ENCODE data around the gene NARF. TPM values are rescaled to one million over a fixed set of nuclear protein-coding genes. Genes with fewer than 3 reads are reported as not detected.
A peak's percentile ranks its signal among the peaks of the same experiment; 100 is the strongest.

NARF gene
- total RNA-seq, 3 donors from 2014 or later = 31.9 to 59.5 (median 44.9) TPM

DNA sequence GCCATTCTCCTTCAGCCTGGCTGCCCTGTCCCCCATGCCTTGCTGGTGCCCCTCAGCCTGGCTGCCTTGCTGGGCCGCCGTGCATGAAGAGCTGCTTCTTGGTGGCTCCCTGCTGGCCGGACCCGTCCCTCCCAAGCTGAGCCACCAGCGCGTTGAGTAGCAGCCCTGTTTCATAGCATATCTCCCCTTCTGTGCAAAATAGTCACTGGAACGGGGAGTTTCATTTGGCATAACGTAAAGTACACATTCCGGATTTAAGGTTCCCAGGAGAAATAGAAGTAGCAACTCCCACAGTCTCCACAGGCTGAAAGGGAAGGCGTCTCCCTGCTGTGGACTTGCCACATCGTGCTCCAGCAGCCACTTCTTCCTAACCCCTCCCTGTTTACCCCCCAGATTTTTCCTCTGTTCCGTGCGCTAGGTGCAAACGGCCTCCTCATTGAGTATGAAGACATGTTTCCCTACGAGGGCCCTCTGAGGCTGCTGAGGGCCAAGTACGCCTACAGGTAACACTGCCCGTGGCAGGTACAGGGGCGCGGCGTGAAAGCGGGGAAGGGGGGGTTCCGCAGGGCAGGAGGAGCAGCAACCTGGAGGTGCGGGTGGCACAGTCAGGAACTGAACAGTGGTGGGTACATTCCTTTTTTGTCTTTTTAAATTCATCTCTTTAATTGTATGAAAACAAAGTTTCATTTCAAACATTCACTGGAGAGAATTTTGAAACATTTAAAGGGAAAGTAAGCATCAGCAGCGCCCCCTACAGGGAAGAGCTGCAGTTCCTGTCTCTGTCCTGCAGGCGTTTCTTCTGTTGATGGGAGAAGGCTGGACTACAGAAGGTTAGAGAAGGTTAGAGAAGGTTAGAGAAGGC is 34.3 kb upstream of the NARF start:
- DNase-seq (ENCODE audit: low spot score in 2 of 2) = no peak
- intact Hi-C loops (cut with DNase I; ENCODE audit: low total_unique reads) = no loop called here
- H3K27me3 ChIP-seq = no peaks in the 10 kb centered on the region
- no peak overlapping the region for H3K27ac ChIP-seq
- H3K4me1 ChIP-seq = peaks cover 0 to 4% of the 10 kb centered on the region in 2 donors
- H3K36me3 ChIP-seq = no peaks in the 10 kb centered on the region
- TF ChIP-seq POLR2AphosphoS5 (IDR thresholded peaks at IDR 0.05) = no peak
- TF ChIP-seq, protein P1, sequence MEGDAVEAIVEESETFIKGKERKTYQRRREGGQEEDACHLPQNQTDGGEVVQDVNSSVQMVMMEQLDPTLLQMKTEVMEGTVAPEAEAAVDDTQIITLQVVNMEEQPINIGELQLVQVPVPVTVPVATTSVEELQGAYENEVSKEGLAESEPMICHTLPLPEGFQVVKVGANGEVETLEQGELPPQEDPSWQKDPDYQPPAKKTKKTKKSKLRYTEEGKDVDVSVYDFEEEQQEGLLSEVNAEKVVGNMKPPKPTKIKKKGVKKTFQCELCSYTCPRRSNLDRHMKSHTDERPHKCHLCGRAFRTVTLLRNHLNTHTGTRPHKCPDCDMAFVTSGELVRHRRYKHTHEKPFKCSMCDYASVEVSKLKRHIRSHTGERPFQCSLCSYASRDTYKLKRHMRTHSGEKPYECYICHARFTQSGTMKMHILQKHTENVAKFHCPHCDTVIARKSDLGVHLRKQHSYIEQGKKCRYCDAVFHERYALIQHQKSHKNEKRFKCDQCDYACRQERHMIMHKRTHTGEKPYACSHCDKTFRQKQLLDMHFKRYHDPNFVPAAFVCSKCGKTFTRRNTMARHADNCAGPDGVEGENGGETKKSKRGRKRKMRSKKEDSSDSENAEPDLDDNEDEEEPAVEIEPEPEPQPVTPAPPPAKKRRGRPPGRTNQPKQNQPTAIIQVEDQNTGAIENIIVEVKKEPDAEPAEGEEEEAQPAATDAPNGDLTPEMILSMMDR (IDR thresholded peaks at IDR 0.05) = peak in 2 of 3 donors; percentile 48 to 58
- H3K9me3 ChIP-seq = peaks cover 6 to 8% of the 10 kb centered on the region in 2 donors
- H3K4me3 ChIP-seq = peak overlapping the region; percentile 15 to 30 (median 28)

DNA sequence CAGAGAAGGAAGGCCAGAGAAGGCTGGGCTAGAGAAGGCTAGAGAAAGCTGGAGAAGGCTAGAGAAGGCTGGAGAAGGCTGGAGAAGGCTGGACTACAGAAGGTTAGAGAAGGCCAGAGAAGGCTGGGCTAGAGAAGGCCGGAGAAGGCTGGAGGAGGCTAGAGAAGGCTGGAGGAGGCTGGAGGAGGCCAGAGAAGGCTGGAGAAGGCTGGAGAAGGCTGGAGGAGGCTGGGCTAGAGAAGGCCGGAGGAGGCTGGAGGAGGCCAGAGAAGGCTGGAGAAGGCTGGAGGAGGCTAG is 33.7 kb upstream of the NARF start:
- TF ChIP-seq POLR2A (IDR thresholded peaks at IDR 0.05) (no peak), POLR2AphosphoS5 (IDR thresholded peaks at IDR 0.05) (no peak)
- TF ChIP-seq, protein P1 (IDR thresholded peaks at IDR 0.05) = no peak
- peaks cover 6 to 8% of the 10 kb centered on the region in 2 donors for H3K9me3 ChIP-seq
- no peak overlapping the region for H3K27ac ChIP-seq
- no peaks in the 10 kb centered on the region for H3K4me1 ChIP-seq
- intact Hi-C loops (cut with DNase I; ENCODE audit: low total_unique reads) = no loop called here
- H3K27me3 ChIP-seq = no peaks in the 10 kb centered on the region
- no peaks in the 10 kb centered on the region for H3K36me3 ChIP-seq
- peak overlapping the region in 1 of 3 donors; percentile 30 for H3K4me3 ChIP-seq
- no peak for DNase-seq (ENCODE audit: low spot score in 2 of 2)

DNA sequence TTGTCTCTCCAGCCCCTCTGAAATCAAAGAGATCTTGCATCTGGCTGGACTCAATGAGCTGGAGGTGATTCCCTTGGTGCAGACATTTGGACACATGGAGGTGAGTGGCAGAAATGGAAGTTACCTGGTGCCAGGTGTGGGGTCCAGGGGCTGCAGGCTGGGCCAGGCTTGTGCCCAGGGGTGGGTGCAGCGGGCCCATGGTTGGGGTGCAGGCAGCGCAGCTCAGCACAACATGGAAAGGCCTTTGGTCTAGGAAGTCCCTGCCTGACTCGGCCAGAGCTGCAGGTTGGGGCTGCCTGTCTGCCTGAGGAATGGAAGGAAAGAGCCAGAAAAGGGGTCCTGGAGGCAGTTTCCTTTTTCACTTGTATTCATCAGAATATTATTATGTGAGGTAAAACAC is 30.0 kb upstream of the NARF start:
- no peaks in the 10 kb centered on the region for H3K4me1 ChIP-seq

DNA sequence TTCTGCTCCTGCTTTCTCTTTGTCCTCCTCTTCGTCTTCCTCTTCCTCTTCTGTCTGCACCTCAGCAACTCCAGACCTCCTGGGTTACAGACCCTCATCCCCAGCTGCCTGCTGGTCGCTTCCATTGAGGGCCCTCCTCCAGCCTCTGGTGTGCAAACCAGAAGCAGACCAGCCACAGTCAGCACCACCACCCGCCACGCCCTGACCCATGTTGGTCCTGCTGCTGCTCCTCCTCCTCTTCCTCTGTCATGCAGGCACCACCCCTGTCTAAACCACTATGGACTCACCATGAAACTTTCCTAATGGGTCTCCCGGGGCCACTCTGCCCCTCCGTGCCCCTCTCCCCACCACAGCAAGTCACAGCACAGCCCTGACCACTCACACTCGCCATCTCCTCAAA is 28.7 kb upstream of the NARF start:
- DNase-seq (ENCODE audit: low spot score in 2 of 2) = no peak
- intact Hi-C loops (cut with DNase I; ENCODE audit: low total_unique reads) = no loop called here

More for the DNA sequence above, 30.0 kb upstream of the NARF start:
- no peaks in the 10 kb centered on the region for H3K9me3 ChIP-seq
- H3K27me3 ChIP-seq = no peaks in the 10 kb centered on the region
- H3K4me3 ChIP-seq = no peak overlapping the region
- intact Hi-C loops (cut with DNase I; ENCODE audit: low total_unique reads) = no loop called here
- no peak for DNase-seq (ENCODE audit: low spot score in 2 of 2)
- TF ChIP-seq POLR2A (IDR thresholded peaks at IDR 0.05) = no peak
- no peak for TF ChIP-seq POLR2AphosphoS5 (IDR thresholded peaks at IDR 0.05)
- no peaks in the 10 kb centered on the region for H3K36me3 ChIP-seq
- H3K27ac ChIP-seq = no peak overlapping the region

DNA sequence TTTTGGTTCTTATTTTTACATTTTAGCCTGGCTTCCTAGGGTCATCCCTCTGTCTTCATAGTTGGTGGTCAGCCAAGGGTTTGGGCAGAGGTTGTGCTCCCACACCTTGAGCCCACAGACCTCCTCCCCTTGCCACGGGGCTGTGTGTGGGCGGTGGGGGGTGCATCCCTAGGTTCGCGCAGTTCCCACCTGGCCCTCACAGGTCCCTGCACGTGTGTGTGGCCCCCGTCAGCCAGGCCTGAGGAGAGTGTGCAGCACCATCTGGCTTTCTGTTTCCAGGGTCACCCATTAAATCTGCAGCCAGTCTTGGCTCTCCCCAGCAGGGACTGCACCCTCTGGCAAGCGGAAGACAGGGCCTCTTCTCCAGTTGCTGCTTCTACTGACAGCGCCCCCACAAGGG is 26.5 kb upstream of the NARF start:
- Histone ChIP-seq H3K36me3 (no peaks in the 10 kb centered on the region), H3K9me3 (no peaks in the 10 kb centered on the region), H3K4me1 (no peaks in the 10 kb centered on the region), H3K27ac (no peak overlapping the region), H3K27me3 (no peaks in the 10 kb centered on the region), H3K4me3 (no peak overlapping the region)
- intact Hi-C loops (cut with DNase I; ENCODE audit: low total_unique reads) = no loop called here
- DNase-seq (ENCODE audit: low spot score in 2 of 2) = no peak
- TF ChIP-seq POLR2AphosphoS5 (IDR thresholded peaks at IDR 0.05) (no peak), POLR2A (IDR thresholded peaks at IDR 0.05) (no peak)
- TF ChIP-seq, protein P1 (IDR thresholded peaks at IDR 0.05) = no peak

More for the DNA sequence above, 28.7 kb upstream of the NARF start:
- Histone ChIP-seq H3K4me3 (no peak overlapping the region), H3K36me3 (no peaks in the 10 kb centered on the region), H3K27me3 (no peaks in the 10 kb centered on the region), H3K9me3 (no peaks in the 10 kb centered on the region), H3K4me1 (no peaks in the 10 kb centered on the region), H3K27ac (no peak overlapping the region)
- TF ChIP-seq, protein P1 (IDR thresholded peaks at IDR 0.05) = no peak
- TF ChIP-seq POLR2AphosphoS5 (IDR thresholded peaks at IDR 0.05) (no peak), POLR2A (IDR thresholded peaks at IDR 0.05) (no peak)

Data from breast epithelium (tissue), 4 donors.